Measurements from ENCODE around the gene MTARC2.
"Not testable (repeated sequence)": the region's sequence is repeated elsewhere in the genome, so short reads cannot be mapped to it uniquely, and the experiment has no call there.

The MTARC2 gene

DNA sequence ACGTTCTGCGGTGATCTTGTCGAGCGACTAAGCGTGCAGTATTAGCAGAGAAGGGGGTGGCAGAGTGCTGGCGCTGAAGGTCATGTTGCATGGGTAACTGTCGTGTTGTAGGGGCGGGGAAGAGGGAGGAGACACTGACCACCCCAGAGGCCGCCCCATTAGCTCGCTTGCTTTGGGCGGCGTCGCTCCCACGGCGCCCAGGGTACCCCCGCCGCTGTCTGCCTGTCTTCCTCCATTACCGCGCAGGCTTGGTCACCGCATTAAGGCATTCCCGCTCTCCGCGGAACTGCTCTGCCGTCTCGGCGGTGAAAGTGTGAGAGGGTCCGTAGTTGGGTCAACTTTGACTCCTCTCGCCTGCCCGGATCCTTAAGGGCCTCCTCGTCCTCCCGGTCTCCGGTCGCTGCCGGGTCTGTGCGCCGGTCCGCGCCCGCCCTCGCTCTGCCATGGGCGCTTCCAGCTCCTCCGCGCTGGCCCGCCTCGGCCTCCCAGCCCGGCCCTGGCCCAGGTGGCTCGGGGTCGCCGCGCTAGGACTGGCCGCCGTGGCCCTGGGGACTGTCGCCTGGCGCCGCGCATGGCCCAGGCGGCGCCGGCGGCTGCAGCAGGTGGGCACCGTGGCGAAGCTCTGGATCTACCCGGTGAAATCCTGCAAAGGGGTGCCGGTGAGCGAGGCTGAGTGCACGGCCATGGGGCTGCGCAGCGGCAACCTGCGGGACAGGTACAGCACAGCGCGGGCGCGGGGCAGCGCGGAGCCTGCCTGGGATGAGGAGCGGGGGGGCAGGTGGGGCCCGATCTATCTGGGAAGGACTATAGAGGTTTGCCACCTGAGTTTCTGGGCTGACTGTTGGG, at the start of gene MTARC2:
Gene MTARC2 (plus strand): TSS at position 234 of the 846 bp plus-strand sequence. CDS start 210 bp downstream, at position 444.
- in situ Hi-C loops (cut with HindIII; ENCODE audit: low sequenced_read_pairs), result no loop called here

DNA sequence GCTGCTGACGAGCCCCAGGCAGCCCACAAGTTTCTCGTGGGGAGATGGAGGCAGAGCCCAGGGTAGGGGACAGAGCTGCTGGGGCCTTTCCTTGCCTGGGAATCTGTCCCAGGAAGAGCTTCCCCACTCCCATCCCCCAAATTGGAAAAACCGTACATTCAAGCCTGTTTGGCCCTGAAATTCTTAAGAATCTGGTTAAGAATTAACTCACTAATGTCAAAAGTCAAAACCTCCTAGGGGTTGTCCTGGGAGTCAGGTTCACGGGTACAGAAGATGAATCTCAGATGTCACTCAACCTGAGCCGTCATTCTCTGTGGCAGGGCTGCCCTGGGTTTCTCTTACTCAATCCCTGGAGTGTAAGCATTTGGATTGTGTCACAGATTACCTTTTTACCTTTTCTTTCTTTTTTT, 49.5 kb upstream of the MTARC2 start:
- in situ Hi-C loops (cut with HindIII; ENCODE audit: low sequenced_read_pairs), result no loop called here

DNA sequence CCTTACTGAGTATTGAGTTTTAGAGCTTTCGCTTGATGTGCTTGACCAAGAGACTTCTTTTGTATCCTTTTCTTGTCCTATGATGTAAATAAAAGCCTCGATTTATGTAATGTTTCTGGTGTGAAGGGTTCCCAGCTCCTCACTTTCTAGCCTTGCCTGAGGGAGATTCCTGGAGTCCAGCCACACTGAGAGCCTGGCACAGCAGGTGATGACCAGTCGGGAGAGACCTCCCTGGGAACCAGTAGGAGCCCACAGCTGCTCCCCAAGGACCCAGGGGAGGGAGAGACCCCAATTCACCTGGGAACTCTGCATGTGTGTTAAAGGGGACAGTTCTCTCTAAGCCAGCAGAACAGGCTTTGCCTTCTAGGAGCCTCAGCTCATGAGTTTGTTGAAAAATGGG, 49.1 kb upstream of the MTARC2 start:
- in situ Hi-C loops (cut with HindIII; ENCODE audit: low sequenced_read_pairs), result no loop called here

DNA sequence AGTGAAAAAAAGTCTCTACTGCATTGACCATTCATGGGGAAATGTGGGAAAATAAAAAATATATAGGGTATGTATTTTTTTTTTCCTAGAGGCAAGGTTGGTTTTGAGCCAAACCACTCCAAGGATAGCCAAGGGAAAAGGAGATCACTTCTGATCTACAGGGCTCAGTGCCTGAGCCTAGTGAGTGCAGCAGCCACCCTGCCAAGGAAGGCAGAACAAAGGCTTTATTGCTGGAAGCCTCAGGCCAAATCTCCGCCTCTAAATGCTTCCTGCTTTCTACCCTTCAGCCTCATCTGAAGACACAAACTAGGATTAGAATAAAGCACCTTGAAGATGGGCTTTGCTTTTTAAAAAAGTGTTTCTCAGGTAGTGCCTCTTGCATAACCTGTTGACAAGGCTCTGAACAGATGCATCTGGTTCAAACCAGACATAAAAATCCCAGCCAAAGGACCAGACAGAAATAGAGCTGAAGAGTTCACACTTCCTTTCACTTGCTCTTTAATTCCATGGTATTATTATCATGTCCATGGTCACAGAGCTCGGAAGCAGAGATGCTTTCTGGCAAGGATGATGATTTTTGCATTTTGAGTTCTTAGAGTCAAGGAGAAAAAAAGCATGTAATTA, 47.5 kb upstream of the MTARC2 start:
- in situ Hi-C loops (cut with HindIII; ENCODE audit: low sequenced_read_pairs), result no loop called here

DNA sequence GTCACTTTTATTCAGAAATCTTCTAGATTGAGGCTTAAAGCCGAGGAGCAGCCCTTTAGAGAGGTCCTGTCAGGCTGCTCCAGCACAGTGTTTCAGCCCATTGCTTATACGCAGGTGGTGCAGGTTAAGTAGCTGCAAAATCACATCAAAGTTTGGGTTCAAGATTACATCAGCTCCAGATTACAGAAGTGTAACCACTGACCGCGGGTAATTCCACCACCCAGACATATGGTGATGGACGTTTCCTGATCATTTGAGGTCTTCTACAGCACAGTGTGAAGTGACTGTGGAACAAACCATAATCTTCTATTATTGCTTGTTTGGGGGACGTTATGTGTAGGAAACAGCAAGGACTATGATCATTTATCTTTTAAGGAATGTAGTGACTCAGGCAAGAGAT, 46.1 kb upstream of the MTARC2 start:
- in situ Hi-C loops (cut with HindIII; ENCODE audit: low sequenced_read_pairs), result no loop called here

DNA sequence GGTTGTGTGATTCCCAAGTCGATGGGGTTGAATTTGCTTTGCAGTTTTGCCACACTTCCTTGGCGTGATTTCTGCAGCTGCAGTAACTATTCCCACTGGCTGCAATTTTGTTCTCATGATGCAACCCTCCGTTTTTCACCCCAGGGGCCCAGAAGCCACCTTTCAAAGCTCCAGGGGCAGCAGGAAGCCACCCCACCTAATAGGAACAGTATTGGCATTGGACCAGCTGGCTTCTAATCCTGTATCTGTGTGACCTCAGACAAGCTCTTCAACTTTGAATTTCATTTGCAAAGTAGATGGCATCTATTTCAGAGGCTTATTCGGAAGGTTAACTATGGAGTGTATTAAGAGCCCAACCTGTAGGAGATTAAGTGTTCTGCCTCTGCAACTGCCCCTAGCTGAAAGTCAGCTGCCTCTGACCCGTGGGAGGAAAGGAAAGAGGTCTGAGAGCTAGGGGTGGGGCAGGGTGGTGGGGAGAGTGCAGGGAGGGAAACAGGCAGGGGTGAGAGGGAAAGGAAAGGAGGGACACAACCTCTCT, 45.3 kb upstream of the MTARC2 start:
- in situ Hi-C loops (cut with HindIII; ENCODE audit: low sequenced_read_pairs), result no loop called here

DNA sequence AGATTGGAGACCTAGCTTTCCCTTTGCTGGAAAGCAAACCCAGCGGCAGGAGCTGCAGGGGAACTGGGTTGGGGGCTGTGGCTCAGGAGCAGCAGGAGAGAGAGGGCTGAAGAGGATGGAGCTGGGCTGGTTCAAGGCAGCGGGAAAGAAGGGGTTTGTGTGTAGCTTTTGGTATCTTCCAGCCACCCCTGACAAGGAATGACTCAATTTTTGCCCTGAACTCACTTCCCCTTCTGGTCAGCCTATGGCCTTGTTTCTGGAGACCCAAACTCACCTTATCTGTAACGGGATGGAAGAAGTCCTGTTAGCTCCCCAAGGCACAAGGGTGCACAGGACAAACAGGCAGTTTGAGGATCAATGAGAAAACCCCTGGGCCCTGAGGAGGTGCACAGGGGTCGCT, 44.8 kb upstream of the MTARC2 start:
- in situ Hi-C loops (cut with HindIII; ENCODE audit: low sequenced_read_pairs), result no loop called here

DNA sequence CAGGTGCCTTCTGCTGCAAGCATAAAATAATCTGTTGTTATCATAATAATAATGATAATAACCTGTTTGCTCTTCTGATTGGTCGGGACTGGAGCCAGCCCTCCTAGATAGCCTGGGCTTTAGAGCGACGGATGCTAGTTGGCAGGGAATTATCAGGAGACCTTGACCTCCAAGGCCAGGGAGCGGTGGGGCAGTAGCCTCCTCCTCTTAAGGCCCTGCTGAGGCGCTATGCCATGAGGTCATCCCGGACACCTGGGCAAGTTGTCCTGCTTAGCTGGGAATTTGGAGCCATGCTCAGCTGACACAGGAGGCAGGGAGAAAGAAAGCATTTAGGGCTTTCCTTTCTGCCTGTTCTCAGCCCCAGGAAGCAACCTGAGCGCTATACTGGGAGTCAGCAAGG, 42.3 kb upstream of the MTARC2 start:
- in situ Hi-C loops (cut with HindIII; ENCODE audit: low sequenced_read_pairs), result no loop called here

DNA sequence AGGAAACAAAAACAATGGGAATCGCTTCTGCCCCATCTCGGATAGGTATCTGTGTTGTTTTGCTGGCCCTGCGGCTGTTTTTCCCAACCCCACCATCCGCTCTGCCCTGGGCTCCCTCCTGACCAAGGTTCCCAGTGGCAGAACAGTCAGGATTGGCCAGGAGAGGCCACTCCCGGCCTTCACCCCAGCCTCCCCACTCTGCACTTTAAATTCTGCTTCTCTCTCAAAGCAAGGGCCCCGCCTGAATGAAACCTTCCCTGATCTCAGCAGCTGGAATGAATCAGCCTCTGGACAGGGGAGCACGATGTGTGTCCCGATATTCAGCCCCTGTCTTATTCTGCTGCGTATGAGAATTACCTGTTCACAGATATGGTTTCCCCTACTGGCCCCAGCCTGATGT, 41.6 kb upstream of the MTARC2 start:
- in situ Hi-C loops (cut with HindIII; ENCODE audit: low sequenced_read_pairs), result no loop called here

DNA sequence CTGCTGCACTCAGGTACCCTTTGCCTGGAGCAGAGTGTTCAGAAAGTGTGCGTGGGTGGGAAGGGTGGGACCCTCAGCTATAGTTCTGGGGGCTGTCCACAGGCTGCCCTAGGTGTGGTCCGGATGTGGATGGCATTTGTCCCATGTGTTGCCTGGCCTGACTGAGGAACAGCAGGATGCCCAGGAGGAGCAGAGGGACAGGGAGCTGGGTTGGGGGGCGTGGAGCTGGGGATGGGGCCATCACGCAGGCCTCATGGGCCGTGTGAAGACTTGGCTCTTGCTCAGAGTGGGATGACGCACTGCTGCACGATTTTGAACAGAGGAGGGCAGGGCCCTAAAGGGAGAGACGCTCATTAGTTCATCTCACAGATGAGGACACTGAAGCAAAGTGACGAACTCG, 41.0 kb upstream of the MTARC2 start:
- in situ Hi-C loops (cut with HindIII; ENCODE audit: low sequenced_read_pairs), result no loop called here

DNA sequence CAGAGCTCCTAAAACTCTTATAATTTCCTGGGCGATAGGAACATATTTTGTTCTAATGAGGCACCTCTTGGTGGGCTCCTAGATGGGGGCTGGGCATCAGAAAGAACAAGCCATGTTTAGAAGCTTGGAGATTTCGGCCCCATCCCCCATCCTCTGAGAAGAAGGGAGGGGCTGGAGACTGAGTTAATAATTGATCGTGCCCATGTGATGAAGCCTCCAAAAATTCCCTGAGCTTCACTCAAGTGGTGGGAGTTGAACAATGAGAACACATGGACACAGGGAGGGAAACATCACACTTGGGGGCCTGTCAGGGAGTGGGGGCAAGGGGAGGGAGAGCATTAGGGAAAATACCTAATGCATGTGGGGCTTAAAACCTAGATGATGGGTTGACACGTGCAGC, 39.9 kb upstream of the MTARC2 start:
- in situ Hi-C loops (cut with HindIII; ENCODE audit: low sequenced_read_pairs), result no loop called here

DNA sequence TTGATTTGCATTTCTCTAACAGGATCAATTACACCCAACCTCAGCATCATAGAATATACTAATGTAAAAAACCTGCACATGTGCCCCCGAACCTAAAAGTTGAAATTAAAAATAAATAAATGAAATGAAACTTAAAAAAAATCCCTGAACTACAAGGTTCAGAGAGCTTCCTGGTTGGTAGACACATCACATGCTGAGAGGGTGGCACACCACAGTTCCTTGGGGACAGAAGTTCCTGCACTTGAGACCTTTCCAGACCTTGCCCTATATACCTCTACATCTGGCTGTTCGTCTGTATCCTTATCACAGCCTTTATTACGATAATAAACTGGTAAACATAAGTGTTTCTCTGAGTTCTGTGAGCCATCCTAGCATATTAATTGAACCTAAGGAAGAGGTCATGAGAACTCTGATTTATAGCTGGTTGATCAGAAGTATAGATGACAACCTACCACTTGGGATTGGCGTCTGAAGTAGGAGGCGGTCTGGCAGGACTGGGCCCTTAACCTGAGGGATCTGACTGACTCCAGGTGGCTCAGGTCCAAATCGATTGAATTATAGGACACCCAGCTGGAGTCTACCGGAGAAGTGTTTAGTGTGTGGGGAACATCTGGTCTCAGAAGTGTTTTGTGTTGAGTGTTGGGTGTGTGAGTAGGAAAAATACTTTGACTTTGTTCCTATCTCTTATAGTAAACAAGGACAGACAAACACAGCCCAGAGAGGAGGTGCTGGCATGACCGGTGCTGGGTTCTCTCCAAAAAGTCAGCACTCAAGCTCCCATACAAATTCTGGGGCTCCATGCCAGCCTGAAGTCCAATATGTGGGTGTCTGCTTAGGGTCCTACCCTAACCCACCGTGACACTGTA, 39.0 kb upstream of the MTARC2 start:
- in situ Hi-C loops (cut with HindIII; ENCODE audit: low sequenced_read_pairs), result no loop called here

DNA sequence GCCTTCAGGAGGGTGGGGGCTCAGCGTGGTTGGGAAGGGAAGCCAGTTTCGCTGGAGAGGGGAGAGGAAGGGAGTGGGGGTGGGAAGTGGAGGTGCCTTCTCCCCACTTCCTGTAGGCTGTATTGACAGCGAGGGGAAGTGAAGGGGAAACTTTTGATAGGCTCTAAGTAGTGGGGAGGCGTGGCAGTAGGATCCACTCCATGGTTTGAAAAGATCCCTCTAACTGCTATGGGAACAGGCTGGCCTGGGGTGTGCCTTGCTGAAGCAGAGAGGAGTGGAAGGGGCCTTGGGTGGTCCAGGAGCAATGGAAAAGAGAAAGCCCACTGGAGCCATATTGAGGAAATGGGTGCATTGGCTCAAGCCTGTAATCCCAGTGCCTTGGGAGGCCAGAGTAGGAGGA, 37.8 kb upstream of the MTARC2 start:
- in situ Hi-C loops (cut with HindIII; ENCODE audit: low sequenced_read_pairs), result no loop called here

DNA sequence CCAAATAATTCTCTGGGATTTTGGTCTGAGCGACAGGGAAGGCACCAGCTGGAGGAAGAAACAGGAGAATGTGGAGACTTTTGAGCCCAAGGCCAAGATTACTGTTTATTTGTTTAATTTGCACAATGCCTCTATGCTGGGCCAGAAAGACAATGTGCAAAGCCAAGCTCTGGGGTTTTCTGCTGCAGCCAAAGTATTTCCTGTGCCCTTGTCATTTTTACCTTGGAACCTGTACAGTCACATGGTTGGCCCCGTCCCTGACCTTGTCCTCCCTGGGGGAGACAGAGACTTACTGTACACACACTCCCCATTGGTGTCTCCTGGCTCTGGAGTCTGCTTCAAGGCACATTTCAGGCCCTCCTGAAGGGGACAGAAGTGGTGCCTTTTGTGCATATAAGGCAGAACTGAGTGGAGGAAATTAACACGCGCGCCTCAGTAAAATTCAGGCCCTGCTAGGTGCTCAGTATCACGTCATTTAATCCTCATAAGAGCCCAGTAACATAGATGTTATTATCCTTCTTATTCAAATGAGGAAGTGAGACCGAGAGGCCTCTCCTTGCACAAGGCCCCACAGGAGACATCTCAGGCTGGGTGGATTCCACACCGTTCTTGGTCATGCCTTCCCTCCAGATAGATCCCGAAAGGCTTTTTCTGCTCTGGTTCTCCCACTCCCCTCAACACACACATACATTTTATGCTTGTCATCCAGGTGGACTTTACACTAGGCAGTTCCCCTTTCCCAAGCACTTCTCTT, 36.9 kb upstream of the MTARC2 start:
- in situ Hi-C loops (cut with HindIII; ENCODE audit: low sequenced_read_pairs), result no loop called here

DNA sequence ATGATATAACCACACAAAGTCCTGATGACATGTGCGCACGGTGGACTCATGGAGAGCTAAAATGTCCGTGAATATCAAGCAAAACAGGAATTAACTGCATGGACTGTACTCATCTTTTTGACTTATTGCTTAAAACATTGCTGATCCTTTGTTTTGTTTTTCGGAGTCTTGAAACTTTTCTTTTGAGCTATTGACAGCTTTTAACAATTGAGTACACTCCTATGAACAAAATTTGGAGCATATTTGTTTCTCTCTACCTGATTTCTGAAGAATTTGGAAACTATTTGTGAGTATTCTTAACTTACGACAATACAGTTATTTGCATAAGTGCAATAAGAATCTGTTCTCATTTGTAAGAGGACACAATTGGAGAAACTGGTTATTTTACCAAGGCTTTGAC, 32.1 kb upstream of the MTARC2 start:
- in situ Hi-C loops (cut with HindIII; ENCODE audit: low sequenced_read_pairs), result not testable (repeated sequence)

DNA sequence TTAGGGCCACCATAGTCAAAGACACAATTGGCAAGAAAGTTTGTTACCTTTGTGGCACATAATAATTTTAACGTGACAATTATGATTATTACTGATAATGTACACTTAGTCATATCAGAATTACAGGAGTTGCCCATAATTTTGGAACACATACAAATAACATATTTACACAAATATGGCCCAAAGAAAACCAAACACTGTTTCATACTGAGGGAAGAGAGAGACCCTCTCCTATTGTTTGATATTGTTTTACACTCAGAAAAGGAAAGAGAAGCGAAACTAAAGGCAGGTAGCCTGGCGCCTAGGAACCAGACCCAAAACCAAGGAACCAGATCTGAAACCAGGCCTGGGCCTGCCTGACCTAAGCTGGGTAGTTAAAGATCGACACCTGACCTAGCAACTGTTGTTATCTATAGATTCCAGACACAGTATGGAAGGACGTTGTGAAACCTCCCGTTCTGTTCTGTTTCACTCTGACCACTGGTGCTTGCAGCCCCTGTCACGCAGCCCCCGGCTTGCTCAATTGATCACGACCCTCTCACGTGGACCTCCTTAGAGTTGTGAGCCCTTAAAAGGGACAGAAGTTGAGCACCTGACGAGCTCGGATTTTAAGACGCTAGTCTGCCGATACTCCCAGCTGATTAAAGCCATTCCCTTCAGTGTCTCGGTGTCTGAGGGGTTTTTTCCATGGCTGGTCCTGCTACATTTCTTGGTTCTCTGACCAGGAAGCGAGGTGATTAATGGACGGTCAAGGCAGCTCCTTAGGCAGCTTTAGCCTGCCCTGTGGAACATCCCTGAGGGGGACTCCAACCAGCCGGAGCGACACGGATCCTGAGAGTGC, 30.1 kb upstream of the MTARC2 start:
- in situ Hi-C loops (cut with HindIII; ENCODE audit: low sequenced_read_pairs), result no loop called here

DNA sequence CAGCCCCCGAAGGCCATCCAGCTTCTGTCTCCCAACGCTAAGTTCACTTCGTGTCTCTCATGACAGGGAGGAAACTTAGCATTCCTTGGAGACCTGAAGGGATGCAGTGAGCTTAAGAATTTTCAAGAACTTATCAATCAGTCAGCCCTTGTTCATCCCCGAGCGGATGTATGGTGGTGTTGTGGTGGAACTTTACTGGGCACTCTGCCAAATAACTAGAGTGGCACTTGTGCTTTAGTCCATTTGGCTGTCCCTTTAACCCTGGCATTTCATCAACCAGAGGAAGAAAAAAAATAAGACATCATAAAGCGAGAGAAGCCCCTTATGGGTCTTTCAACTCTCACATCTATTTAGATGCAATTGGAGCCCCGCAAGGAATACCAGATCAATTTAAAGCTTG, 26.9 kb upstream of the MTARC2 start:
- in situ Hi-C loops (cut with HindIII; ENCODE audit: low sequenced_read_pairs), result not testable (repeated sequence)

DNA sequence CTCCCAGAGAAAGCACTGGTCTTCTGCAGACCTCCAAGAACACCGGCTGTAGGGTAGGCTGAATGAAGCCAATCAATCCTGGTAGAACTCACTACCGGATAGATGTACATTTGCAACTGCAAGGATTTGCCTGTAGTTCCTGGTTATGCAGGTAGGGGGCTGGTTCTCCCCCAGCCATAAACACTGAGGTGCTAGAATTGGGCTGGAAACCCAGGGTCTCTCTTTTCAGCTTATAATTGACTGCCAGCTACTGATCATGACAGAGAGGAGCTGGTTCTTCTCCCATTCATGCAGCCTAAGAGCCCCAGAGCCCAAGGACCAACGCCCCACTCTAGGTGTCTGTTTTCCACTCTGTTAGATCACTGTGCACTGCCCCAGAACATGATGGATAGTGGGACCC, 21.5 kb upstream of the MTARC2 start:
- in situ Hi-C loops (cut with HindIII; ENCODE audit: low sequenced_read_pairs), result no loop called here

DNA sequence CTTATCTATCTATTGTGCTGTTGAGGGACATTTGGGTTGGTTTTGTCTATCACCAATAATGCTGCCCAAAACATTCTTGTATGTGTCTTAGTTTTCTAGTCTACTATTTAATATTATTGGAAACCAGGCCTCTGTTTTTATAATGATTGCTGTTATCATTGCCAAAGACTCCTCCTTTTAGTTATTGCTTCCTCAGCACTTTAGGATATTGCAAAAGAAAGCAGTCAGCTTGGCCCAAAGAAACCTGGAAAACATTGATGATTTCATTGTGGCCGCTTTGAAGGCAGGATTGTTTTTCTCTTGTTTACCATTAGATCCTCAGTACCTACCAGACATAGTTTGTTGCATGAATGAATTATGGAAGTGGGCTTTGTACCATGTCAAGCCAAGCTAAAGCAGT, 20.6 kb upstream of the MTARC2 start:
- in situ Hi-C loops (cut with HindIII; ENCODE audit: low sequenced_read_pairs), result no loop called here

DNA sequence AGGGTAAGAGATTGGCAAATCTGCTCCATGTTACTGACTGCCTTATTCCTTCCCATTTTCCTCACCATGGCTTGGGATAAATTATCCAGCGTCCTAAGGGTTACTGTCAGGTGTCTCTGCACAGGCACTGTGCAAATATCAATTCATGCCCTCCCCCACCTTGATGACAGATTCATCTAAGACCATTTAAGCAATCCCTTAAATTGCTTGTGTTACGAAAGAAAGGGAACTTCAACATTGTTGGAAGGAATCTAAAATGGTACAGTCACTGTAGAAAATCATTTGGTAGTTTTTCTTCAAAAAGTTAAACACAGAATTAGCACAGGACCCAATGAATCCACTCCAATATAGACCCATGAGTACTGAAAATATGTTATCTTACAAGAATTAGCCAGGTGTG, 17.6 kb upstream of the MTARC2 start:
- in situ Hi-C loops (cut with HindIII; ENCODE audit: low sequenced_read_pairs), result no loop called here
